ENCODE measurements around the gene RPL23.

The RPL23 gene

GRCh38 chr17:38875477-38876075 is 22.1 kb upstream of the RPL23 start:
- H3K27ac ChIP-seq (ENCODE audit: low read length) = no peak overlapping the region
- no peak overlapping the region for H3K9ac ChIP-seq (ENCODE audit: low read length)
- peaks cover 30% of the 10 kb centered on the region for H3K4me1 ChIP-seq (ENCODE audit: low read length)
- TF ChIP-seq EZH2phosphoT487 (IDR thresholded peaks at IDR 0.05; ENCODE audit: low read length) = no peak
- TF ChIP-seq EZH2 (optimal IDR thresholded peaks at IDR 0.05; ENCODE audit: low read depth, low read length) = no peak
- H3K36me3 ChIP-seq (replicated peaks; ENCODE audit: insufficient read depth, low read length) = no peaks in the 10 kb centered on the region
- peaks cover 9% of the 10 kb centered on the region for H3F3A ChIP-seq (ENCODE audit: insufficient read depth, low read length)
- no peaks in the 10 kb centered on the region for H4K20me1 ChIP-seq (ENCODE audit: insufficient read depth, low read length)
- H3K4me2 ChIP-seq (ENCODE audit: low read depth, low read length) = no peak overlapping the region
- H3K27me3 ChIP-seq (replicated peaks; ENCODE audit: insufficient read depth, low read length) = no peaks in the 10 kb centered on the region
- no peak for DNase-seq
- peaks cover 98% of the 10 kb centered on the region for H3K79me2 ChIP-seq (ENCODE audit: low read length)
- no peaks in the 10 kb centered on the region for H3K9me3 ChIP-seq (replicated peaks; ENCODE audit: insufficient read depth, low read length)
- no peak overlapping the region for H3K4me3 ChIP-seq (ENCODE audit: low read length)
- no peaks in the 10 kb centered on the region for H3K9me2 ChIP-seq (replicated peaks; ENCODE audit: insufficient read depth, low read length)
- H2AFZ ChIP-seq (ENCODE audit: low read length) = no peak overlapping the region

GRCh38 chr17:38874505-38875400 is 21.2 kb upstream of the RPL23 start:
- Histone ChIP-seq H3K9me3 (replicated peaks; ENCODE audit: insufficient read depth, low read length) (no peaks in the 10 kb centered on the region), H3K9me2 (replicated peaks; ENCODE audit: insufficient read depth, low read length) (no peaks in the 10 kb centered on the region), H3K4me2 (ENCODE audit: low read depth, low read length) (no peak overlapping the region), H3K27me3 (replicated peaks; ENCODE audit: insufficient read depth, low read length) (no peaks in the 10 kb centered on the region), H2AFZ (ENCODE audit: low read length) (no peak overlapping the region), H3K9ac (ENCODE audit: low read length) (no peak overlapping the region), H3K4me1 (ENCODE audit: low read length) (peaks cover 25% of the 10 kb centered on the region), H3K27ac (ENCODE audit: low read length) (no peak overlapping the region), H3F3A (ENCODE audit: insufficient read depth, low read length) (peaks cover 14% of the 10 kb centered on the region), H3K79me2 (ENCODE audit: low read length) (peaks cover 94% of the 10 kb centered on the region), H4K20me1 (ENCODE audit: insufficient read depth, low read length) (no peaks in the 10 kb centered on the region), H3K36me3 (replicated peaks; ENCODE audit: insufficient read depth, low read length) (no peaks in the 10 kb centered on the region), H3K4me3 (ENCODE audit: low read length) (no peak overlapping the region)
- DNase-seq = no peak
- TF ChIP-seq CTCF (IDR thresholded peaks at IDR 0.05; ENCODE audit: low read length) = no peak
- TF ChIP-seq EZH2 (optimal IDR thresholded peaks at IDR 0.05; ENCODE audit: low read depth, low read length) = no peak
- no peak for TF ChIP-seq EZH2phosphoT487 (IDR thresholded peaks at IDR 0.05; ENCODE audit: low read length)

GRCh38 chr17:38873640-38874380 is 20.3 kb upstream of the RPL23 start:
- Histone ChIP-seq H3K9me3 (replicated peaks; ENCODE audit: insufficient read depth, low read length) (no peaks in the 10 kb centered on the region), H3K4me3 (ENCODE audit: low read length) (no peak overlapping the region), H3K4me1 (ENCODE audit: low read length) (peaks cover 22% of the 10 kb centered on the region), H3K9me2 (replicated peaks; ENCODE audit: insufficient read depth, low read length) (no peaks in the 10 kb centered on the region), H3K36me3 (replicated peaks; ENCODE audit: insufficient read depth, low read length) (no peaks in the 10 kb centered on the region), H3F3A (ENCODE audit: insufficient read depth, low read length) (peaks cover 22% of the 10 kb centered on the region), H4K20me1 (ENCODE audit: insufficient read depth, low read length) (no peaks in the 10 kb centered on the region), H3K27ac (ENCODE audit: low read length) (no peak overlapping the region), H3K27me3 (replicated peaks; ENCODE audit: insufficient read depth, low read length) (no peaks in the 10 kb centered on the region), H3K79me2 (ENCODE audit: low read length) (peaks cover 84% of the 10 kb centered on the region), H3K9ac (ENCODE audit: low read length) (no peak overlapping the region), H3K4me2 (ENCODE audit: low read depth, low read length) (no peak overlapping the region), H2AFZ (ENCODE audit: low read length) (no peak overlapping the region)
- TF ChIP-seq EZH2phosphoT487 (IDR thresholded peaks at IDR 0.05; ENCODE audit: low read length) (no peak), EZH2 (optimal IDR thresholded peaks at IDR 0.05; ENCODE audit: low read depth, low read length) (no peak), CTCF (IDR thresholded peaks at IDR 0.05; ENCODE audit: low read length) (no peak)
- no peak for DNase-seq
